ENCODE data around the gene SLC25A13. TPM values are rescaled to one million over a fixed set of nuclear protein-coding genes. Genes with fewer than 3 reads are reported as not detected.

SLC25A13 gene
- total RNA-seq, 1 experiment from 2014 or later = 71.7 TPM

GRCh38 chr7:96235281-96235680 is 86.6 kb downstream of the SLC25A13 start:
- no peaks in the 10 kb centered on the region for H3K27me3 ChIP-seq (ENCODE audit: insufficient read depth, low read length)
- H3T11ph ChIP-seq (ENCODE audit: low read length) = no peak overlapping the region
- H2BK120ac ChIP-seq (ENCODE audit: low read depth, low read length, poor library complexity, severe bottlenecking) = no peak overlapping the region
- WGBS (ENCODE audit: extremely low coverage, insufficient read length, low lambda C conversion rate) = no CpG with 5 or more reads among the region's 2 CpGs
- no peak overlapping the region for H4K8ac ChIP-seq (replicated peaks; ENCODE audit: insufficient read length, low read depth, low read length)
- Mint-ChIP-seq H3K27ac (no peak overlapping the region), H3K4me1 (peaks cover 0 to 2% of the 10 kb centered on the region in 2 experiments; a peak in 1 of 4 replicates), H3K27me3 (ENCODE audit: low read depth) (no peaks in the 10 kb centered on the region), H3K4me3 (no peak overlapping the region), H3K36me3 (ENCODE audit: insufficient read depth in 1 of 3, low read depth in 3 of 3) (peaks cover 12 to 22% (median 21%) of the 10 kb centered on the region in 3 experiments), H3K9me3 (no peaks in the 10 kb centered on the region)
- no peak overlapping the region for H4K91ac ChIP-seq (ENCODE audit: insufficient read length, low read depth, low read length)
- no peak for TF ChIP-seq CTCF (conservative IDR thresholded peaks at IDR 0.05)
- no peaks in the 10 kb centered on the region for H3K4me1 ChIP-seq (ENCODE audit: insufficient read depth, low read length)
- H2AFZ ChIP-seq (ENCODE audit: low read length) = no peak overlapping the region
- no peak overlapping the region for H4K5ac ChIP-seq (ENCODE audit: insufficient read length, low read depth, low read length)
- H3K23me2 ChIP-seq (ENCODE audit: insufficient read length, low read depth, low read length, poor library complexity, severe bottlenecking) = no peaks in the 10 kb centered on the region
- H3K79me2 ChIP-seq (ENCODE audit: insufficient read depth, low read length) = no peaks in the 10 kb centered on the region
- no peak overlapping the region for H3K18ac ChIP-seq (ENCODE audit: insufficient read length, low read depth, low read length)
- no peak overlapping the region for H3K56ac ChIP-seq (ENCODE audit: insufficient read length, low read depth, low read length)
- no peak overlapping the region for H3K4me2 ChIP-seq (ENCODE audit: insufficient read depth, insufficient read length, low read length)
- H2BK20ac ChIP-seq (ENCODE audit: low read depth, low read length, poor library complexity, severe bottlenecking) = no peak overlapping the region
- H3K9me3 ChIP-seq (ENCODE audit: control insufficient read depth, low read depth, low read length) = no peaks in the 10 kb centered on the region
- H3K27ac ChIP-seq (ENCODE audit: insufficient read length, low read depth, low read length) = no peak overlapping the region
- no peak overlapping the region for H2AK5ac ChIP-seq (ENCODE audit: insufficient read length, low read length)
- no peak overlapping the region for H3K4ac ChIP-seq (ENCODE audit: low read depth, low read length)
- no peak overlapping the region for H2BK12ac ChIP-seq (ENCODE audit: insufficient read length, low read depth, low read length)
- H4K20me1 ChIP-seq (ENCODE audit: control insufficient read depth, insufficient read depth, insufficient read length) = no peaks in the 10 kb centered on the region
- no peak for DNase-seq
- no peak overlapping the region for H2BK15ac ChIP-seq (ENCODE audit: low read depth, low read length)
- no peak overlapping the region for H3K14ac ChIP-seq (ENCODE audit: insufficient read depth, low read length)
- no peak overlapping the region for H3K23ac ChIP-seq (ENCODE audit: insufficient read length, low read depth, low read length)
- no peak overlapping the region for H2BK5ac ChIP-seq (ENCODE audit: insufficient read length, low read length)
- H3K9ac ChIP-seq (ENCODE audit: extremely low read depth, insufficient read length, low read length) = no peak overlapping the region
- no peaks in the 10 kb centered on the region for H3K79me1 ChIP-seq (ENCODE audit: insufficient read depth, low read depth, low read length, poor library complexity, severe bottlenecking)

Data from H9 (cell line).